NCI-H187 treated with DMSO at 0.1 percent for 48 hours (cell line): ENCODE results near the gene SULT1B1.

ENCODE experiments used
- DNase-seq: peaks from one replicate; lab custom pipeline; 2025; lab: John Stamatoyannopoulos, UW

SULT1B1 gene

GRCh38 chr4:69749771-69750170 lies 10.6 kb downstream of the SULT1B1 start:
- DNase-seq: no peak

DNA sequence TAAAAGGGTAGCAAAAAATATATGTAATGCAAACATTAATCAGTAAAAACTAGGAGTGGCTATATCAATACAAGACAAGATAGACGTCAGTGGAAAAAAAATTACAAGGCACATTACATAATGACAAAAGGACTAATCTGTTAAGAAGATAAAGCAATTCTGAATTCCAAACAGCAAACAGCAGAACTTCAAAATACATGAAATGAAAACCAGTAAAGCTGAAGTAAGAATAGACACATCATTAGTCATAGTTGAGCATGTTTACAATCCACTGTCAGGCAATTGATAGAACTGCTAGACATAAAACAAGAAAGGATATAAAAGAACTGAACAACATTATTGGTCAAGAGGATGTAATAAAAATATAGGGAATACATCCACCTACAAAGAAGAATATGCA lies 12.2 kb downstream of the SULT1B1 start:
- no peak for DNase-seq

- no peak for DNase-seq
Measured at GRCh38 chr4:69744157-69744478, 16.3 kb downstream of the SULT1B1 start.

- DNase-seq: no peak
Measured at GRCh38 chr4:69743476-69744156, 16.8 kb downstream of the SULT1B1 start.

DNA sequence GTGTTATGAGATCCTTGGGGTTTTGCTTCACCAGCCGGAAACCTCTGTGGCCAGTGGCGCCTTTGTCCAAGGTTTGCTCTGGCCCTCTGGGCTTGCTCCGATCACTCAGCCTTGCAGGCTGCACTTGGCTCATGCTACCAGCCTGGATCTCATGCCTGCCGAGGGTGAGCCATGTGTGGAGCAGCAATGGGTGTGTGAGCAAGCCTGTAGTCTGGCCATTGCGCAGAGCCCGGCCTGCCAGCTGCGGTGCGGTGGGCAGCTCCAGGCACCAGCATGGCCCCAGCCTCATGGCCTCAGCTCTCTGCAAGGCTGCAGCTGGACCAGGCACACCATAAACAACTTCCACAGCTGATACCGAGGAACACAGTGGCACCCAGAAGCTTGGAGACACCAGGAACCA lies 17.8 kb downstream of the SULT1B1 start:
- DNase-seq: no peak

GRCh38 chr4:69738872-69739271 lies 21.5 kb downstream of the SULT1B1 start:
- DNase-seq: no peak

- no peak for DNase-seq
Measured at GRCh38 chr4:69735119-69735518, 25.3 kb downstream of the SULT1B1 start.

- no peak for DNase-seq
Measured at GRCh38 chr4:69731847-69732246, 28.6 kb downstream of the SULT1B1 start.

DNA sequence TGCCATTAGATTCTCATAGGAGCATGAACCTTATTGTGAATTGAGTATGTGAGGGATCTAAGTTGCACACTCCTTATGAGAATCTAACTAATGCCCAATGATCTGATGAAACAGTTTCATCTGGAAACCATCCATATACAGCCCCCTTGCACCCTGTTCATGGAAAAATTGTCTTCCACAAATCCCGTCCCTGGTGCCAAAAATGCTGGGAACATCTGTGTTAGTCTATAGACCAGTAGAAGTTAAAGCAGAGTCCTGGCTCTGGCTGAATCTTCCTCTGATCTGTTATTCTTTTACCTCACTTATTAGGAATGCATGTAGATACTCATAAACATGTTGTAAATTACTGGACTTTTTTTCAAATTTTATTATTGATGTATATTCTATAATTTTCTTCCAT lies 29.2 kb downstream of the SULT1B1 start:
- DNase-seq: no peak

DNA sequence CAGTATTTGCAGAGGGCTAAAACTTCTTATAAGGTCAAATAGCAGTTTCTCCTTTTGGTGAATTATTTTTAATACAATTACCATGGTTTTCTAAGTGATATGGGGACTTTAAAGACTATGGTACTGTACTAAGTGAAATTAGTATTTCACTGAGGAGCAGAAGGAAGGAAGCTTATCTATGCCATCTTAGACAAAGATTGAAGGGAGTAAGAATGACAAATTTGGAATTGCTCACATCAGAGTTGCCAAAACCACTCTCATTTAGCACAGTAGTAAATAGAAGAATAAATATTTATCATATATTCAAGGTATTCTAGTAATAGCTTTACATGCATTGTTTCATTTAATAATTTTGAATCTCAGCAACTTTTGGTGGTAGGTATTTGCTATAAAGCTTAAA lies 30.4 kb downstream of the SULT1B1 start:
- DNase-seq: no peak

DNA sequence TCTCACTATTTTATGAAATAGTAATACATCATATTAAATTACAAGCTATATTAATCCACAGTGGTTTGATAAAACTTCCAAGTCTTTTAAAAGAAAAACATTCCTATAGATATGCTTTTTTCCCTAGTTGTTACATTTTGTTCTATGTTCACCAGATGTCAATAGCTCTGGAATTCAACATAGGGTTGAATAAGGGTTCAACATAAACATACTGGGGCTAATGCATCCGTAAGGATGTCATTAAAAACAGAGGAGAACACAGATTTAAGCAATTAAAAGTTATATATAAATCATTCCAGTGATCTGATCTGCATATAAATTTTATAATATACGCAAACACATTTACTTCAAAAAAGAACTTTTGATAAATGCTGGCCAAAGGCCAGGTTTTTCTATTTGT lies 32.5 kb downstream of the SULT1B1 start:
- DNase-seq: no peak

GRCh38 chr4:69727426-69727825 lies 33.0 kb downstream of the SULT1B1 start:
- no peak for DNase-seq

DNA sequence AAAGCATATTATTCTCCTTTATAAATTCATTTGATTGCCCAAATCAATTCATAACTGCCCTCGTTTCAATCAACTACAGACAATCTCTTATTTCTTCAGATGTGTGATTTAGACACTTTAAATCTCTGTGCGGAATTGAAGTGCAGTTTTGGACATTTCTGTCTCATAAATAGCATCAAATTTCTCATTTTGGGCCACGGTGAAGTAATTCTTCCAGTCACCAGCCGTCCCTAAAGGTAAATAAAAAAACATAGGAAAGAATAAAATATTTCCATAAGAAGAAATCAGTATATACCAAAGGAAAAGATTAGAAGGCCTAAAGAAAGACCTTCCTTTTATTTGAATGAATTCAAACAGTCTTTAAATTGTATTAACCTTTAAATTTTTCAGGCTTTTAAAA lies 33.4 kb downstream of the SULT1B1 start:
- DNase-seq: no peak

DNA sequence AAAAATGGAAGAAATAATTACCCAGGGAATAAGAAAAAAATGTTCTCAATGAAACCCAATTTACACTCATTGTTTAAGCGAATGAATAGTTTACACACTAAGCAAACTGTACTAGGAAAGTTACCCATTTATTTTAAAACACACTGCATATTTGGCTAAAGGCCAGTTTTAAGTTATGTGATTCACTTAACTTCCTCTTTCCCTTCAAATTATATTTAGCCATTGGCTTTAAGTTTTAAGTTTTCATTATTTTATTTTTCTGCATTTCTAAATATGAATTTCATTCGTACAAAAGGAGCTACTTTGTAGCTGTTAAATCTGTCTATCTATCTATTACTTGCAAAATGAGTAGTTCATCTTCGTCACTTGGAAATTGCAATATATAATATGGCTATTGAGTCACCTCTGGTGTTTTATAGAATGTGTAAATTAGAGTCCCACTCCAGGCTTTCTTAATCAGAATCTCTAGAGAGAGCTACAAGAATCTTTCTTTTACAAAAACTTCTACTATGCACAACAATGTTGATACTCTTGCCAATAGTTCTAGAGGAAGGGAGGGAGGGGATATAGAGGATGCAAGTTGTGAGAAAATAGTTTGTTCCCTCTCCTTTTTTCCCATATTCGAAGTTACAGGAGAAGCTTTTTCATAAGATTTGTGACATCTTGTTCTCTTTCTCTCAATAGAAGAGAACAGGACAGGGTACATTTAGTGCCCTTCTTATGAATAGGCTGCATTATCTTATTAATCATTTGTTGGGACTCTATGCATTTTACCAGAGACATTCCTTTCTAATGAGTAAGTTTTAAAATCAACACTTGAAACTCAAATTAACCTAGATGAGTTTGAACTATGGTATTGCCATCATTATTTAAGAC lies 41.8 kb downstream of the SULT1B1 start:
- DNase-seq: no peak

- no peak for DNase-seq
Measured at GRCh38 chr4:69717778-69718177, 42.6 kb downstream of the SULT1B1 start.

DNA sequence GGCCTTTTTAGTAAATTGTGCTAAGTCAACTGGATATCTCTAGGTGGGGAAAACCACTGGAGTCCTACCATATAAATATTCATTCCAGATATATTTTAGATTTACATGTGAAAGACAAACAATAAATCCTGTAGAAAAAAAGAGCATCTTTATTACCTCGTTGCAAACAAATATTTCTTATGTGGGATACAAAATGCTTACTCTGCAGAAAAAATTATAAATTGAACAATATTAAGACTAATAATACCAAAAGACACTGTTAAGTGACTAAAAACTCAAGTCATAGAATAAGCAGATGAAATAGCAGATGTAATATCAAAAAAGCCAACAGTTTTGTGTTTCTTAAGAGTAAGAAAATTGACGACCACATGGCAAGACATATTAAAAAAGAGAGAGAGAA lies 43.8 kb downstream of the SULT1B1 start:
- no peak for DNase-seq

DNA sequence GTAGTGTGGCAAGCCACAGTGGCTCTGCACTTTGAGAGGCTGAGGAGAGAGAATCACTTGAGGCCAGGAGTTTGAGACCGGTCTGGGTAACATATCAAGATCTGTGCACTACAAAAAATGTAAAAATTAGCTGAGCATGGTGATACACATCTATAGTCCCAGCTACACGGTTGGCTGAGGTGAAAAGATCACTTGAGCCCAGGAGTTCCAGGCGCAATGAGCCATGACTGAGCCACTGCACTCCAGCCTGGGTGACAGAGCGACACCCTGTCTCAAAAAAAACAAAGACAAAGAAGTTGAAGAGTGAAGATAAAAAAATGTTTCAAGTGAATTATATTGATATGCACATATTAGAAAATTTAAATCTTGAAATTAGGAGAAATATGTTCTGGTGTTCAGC lies 46.3 kb downstream of the SULT1B1 start:
- DNase-seq: peak; percentile 16

DNA sequence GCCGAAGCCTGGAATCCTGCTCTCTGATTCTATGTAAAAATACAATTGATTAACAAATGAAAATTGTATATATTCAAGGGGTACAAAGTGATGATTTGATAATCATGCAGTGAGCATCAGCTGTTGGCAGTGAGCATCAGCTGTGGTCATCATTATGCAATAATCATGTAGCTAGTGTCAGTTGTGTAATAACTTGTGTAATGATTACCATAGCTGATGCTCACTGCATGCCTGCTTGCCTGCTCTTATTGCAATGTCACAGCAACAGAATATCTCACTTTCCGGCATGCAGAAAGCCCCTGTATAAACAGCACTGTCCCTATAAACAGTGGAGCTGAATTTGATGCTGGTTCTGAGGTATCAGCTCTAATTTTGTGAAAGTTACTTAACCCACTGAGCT lies 46.8 kb downstream of the SULT1B1 start:
- DNase-seq: no peak

DNA sequence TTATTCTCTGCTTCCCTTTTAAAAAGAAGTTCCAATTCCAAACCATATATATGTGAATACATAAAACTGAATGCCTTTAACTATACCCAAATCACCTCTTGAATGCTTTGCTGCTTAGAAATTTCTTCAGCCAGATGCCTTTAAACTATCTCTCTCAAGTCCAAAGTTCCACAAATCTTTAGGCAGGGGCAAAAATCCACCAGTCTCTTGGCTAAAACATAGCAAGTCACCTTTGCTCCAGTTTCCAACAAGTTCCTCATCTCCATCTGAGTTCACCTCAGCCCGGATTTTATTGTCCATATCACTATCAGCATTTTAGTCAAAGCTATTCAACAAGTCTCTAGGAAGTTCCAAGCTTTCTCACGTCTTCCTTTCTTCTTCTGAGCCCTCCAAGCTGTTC lies 49.8 kb downstream of the SULT1B1 start:
- DNase-seq: no peak

- no peak for DNase-seq
Measured at GRCh38 chr4:69708211-69708610, 52.2 kb downstream of the SULT1B1 start.

- no peak for DNase-seq
Measured at GRCh38 chr4:69707807-69708206, 52.6 kb downstream of the SULT1B1 start.

GRCh38 chr4:69702201-69702600 lies 58.2 kb downstream of the SULT1B1 start:
- no peak for DNase-seq

DNA sequence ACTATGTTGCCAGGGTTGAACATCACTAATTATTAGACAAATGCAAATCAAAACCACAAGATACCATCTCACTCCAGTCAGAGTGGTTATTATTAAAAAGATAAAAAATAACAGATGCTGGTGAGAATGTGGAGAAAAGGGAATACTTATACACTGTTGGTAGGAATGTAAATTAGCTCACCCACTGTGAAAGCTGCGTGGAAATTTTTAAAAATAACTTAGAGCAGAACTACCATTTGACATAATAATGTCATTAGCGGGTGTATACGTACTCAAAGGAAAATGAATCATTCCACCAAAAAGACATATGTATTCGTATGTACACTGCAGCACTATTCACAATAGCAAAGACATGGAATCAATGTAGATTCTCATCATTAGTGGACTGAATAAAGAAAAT lies 58.7 kb downstream of the SULT1B1 start:
- DNase-seq: no peak
